Umbilical cord (tissue), 2 donors: ENCODE results near the gene HOOK2. TPM values are rescaled to one million over a fixed set of nuclear protein-coding genes. Genes with fewer than 3 reads are reported as not detected.
A peak's percentile ranks its signal among the peaks of the same experiment; 100 is the strongest.
"Not testable (repeated sequence)": the region's sequence is repeated elsewhere in the genome, so short reads cannot be mapped to it uniquely, and the experiment has no call there.

Source experiments
- DNase-seq: peaks from one replicate; pipeline ENCODE4 v3.0.0-alpha.2; 2015; ENCODE audit warnings: low spot score
- total RNA-seq: library from RNA; depleted of rRNA; stranded (reverse); fragments of >200 nt; gene quantifications from one replicate; pipeline ENCODE4 v1.2.3, GENCODE V29; 2014; ENCODE audit warnings: low replicate concordance; ENCODE audit not compliant: insufficient read depth

The HOOK2 gene
- total RNA-seq, 1 donor from 2014 or later, result 17.1 TPM

DNA sequence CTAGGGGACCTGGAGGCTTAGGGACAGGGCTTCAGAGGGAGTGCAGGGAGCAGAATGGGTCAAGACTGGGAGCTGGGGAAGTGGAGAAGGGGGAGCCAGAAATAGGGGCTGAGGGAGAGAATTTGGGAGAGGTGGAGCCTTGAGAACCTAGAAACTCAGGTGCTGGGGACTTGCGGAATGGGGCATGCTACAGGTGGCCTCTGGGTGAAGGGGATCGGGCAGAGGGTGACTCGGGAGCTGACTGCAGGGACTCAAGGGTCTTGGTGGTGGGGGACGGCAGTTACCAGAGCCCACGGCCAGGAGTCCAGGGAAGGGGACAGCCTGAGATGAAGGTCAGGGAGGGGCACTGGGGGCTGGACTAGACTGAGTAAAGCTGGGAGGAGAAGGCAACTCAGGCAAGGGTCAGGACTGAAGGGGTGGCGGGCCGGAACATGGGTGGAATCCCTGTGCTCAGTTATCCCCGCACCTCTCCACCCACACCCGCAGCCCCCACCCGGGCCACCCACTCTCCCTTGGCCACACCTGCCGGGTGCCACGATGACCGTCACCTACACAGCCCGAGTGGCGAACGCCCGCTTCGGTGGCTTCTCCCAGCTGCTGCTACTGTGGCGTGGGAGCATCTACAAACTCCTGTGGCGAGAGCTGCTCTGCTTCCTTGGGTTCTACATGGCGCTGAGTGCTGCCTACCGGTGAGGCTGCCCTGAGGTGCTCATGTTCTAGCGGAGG, 23.1 kb downstream of the HOOK2 start:
- DNase-seq, result no peak

DNA sequence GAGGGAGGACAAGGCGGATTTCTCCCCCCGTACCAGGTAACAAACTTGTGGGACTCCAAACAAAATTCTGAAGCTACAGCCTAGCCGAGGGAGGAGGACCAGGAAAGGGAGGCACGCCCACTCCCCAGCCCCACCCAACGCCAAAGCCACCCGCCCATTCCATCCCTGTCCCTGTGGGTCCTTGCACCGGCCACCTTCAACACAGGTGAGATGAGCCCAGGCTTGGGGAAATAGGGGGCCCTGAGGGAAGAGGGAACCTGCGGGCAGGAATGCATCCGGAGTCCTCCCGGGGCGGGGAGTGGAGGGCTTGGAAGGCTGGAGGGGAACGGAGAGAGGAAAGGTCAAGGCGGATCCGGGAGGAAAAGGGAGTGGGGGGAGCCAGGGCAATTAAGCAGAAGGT, 23.7 kb downstream of the HOOK2 start, which contains the start of gene BEST2:
Gene BEST2 (plus strand): TSS at position 157 of the 400 bp plus-strand sequence. CDS start 802 bp downstream, outside the sequence.
- DNase-seq, result no peak

GRCh38 chr19:12750851-12751250, 24.5 kb downstream of the HOOK2 start:
- no peak for DNase-seq

DNA sequence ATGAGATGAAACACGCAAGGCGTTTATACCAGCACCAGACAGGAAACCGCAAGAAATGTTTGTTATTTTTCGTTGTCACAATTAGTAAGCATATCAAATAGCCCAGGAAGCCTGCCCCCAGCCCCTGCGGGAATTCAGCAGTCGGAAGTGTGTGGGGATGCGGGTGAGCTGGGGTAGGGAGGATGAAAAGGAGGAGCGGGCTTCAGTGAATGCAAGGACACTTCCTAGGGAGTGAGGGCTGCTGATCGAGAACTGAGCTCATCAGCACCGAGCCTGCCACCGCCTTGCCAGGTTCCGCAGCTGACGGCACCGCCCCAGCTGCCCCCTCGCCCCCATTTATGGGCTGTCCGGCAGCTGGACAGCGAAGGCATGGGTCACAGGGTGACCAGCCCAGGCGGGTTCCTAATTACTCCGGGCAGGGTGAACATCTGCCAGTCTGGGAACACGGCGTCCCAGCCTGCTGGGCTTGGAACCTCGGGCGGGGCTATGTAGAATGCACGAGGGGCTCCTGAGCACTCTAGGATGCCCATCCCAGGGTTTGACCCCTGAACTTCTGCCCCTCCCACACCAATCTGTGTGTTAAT, 25.3 kb downstream of the HOOK2 start:
- DNase-seq, result no peak

DNA sequence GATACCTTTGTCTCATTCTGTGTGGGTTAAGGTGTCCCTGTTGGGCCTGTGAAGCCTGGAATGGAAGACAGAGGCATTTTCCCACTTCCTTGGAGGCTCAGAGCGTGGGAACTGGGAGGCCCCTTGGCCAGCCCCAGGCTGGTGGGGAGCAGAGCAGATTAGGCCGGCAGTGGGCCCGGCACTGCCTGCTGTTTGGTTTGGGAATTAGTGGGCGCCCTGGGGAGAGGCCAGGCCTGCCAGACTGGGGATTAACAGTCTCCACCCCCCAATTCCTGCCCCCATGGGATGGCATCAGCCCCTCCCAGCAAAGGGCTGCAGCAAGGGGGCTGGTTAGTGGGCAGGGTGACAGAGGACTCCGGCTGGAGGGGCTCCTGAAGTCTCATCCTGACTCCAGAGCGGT, 26.9 kb downstream of the HOOK2 start:
- DNase-seq, result no peak

GRCh38 chr19:12745166-12745897, 30.0 kb downstream of the HOOK2 start:
- no peak for DNase-seq

- no peak for DNase-seq
Measured at GRCh38 chr19:12737835-12738351, 37.5 kb downstream of the HOOK2 start.

DNA sequence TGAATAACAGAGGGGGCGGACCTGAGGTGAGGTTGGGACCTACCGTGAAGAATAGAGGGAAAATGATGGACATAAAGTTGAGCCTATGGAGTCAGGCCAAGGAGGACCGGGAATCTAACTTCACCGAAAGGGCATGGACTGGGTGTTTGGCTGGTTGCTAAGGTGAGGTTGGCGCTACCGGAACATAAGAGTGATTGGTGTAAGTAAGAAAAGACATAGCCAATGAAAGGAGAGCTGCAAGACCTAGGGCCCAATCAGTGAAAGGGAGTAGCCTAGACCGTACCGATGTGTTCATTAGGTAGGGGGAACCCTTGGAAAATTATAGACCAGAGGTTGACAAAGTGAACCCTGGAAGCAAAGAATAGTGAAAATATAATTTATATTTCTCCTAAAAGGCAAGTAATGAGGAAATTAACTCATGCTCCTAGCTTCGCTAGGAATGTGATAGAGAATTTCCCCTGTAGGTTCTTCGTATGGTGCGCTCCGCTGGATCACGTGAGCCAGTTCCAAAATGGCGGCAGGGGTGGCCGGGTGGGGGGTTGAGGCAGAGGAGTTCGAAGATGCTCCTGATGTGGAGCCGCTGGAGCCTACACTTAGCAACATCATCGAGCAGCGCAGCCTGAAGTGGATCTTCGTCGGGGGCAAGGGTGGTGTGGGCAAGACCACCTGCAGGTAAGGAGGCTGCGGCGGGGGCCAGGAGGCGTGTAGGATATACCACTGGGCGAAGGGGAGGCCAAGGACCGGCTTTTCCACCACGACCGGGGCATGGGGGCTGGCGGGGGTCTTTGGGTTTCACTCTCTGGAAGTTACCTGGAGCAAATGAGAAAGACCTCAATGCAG, 38.1 kb downstream of the HOOK2 start, which contains the start of gene GET3:
Gene GET3 (plus strand): TSS at position 503 of the 840 bp plus-strand sequence. CDS start 9 bp downstream, at position 512.
- peak; percentile 100 for DNase-seq

- peak; percentile 32 for DNase-seq
Measured at GRCh38 chr19:12733369-12734214, 41.8 kb downstream of the HOOK2 start.

DNA sequence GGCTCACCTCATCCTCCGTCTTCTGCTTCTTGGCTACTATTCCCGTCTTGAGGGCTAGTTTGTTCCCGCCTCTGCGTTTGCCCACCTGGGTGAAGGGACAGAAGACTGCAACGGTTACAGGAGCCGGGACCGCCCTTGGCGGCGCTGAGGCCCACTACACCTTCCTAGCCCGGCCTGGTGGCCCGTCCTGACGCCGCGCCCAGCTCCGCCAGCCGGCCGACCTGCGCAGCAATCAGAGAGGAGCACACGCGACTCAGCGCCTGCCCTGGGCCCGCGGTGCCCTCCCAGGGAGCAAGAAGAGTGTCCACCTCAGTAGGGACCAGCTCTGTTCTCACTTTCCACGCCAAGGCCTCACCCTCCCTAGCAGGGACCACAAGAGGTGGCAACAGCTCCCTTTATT, 44.0 kb downstream of the HOOK2 start:
- no peak for DNase-seq

- DNase-seq, result no peak
Measured at GRCh38 chr19:12730064-12730463, 45.3 kb downstream of the HOOK2 start.

GRCh38 chr19:12727745-12728433, 47.5 kb downstream of the HOOK2 start:
- DNase-seq, result no peak

- DNase-seq, result no peak
Measured at GRCh38 chr19:12726988-12727316, 48.4 kb downstream of the HOOK2 start.

- DNase-seq, result not testable (repeated sequence)
Measured at GRCh38 chr19:12725612-12726011, 49.7 kb downstream of the HOOK2 start.

GRCh38 chr19:12723641-12724426, 51.5 kb downstream of the HOOK2 start, which contains the start of gene TNPO2:
Gene TNPO2 (minus strand): TSS chr19:12723932. CDS start chr19:12720977, 2,955 bp downstream.
- peak; percentile 73 for DNase-seq

- DNase-seq, result no peak
Measured at GRCh38 chr19:12723381-12723640, 52.0 kb downstream of the HOOK2 start.

GRCh38 chr19:12722566-12723380, 52.6 kb downstream of the HOOK2 start:
- peak; percentile 99 for DNase-seq
